NCI-H526 (cell line): ENCODE data around the gene TRAF3IP1.

Source experiments
- DNase-seq, 2 experiments: peaks; one replicate each; lab custom pipeline; 2025; lab: John Stamatoyannopoulos, UW

TRAF3IP1 gene

GRCh38 chr2:238287737-238288649, 32.3 kb upstream of the TRAF3IP1 start, which contains the start of gene PER2:
TSS of gene PER2 (minus strand) at chr2:238288610. CDS start at chr2:238277936, 10,674 bp downstream.
- peak; percentile 46 to 89 for DNase-seq

- peak; percentile 99 to 100 for DNase-seq
Observed at GRCh38 chr2:238288650-238289573, 31.4 kb upstream of the TRAF3IP1 start.

- DNase-seq, result peak in 1 of 2 experiments; percentile 49
Observed at GRCh38 chr2:238289574-238289973, 30.7 kb upstream of the TRAF3IP1 start.

GRCh38 chr2:238290091-238290509, 30.2 kb upstream of the TRAF3IP1 start:
- DNase-seq, result peak; percentile 84 to 92

- no peak for DNase-seq
Observed at GRCh38 chr2:238290715-238291549, 29.4 kb upstream of the TRAF3IP1 start.

GRCh38 chr2:238291550-238292281, 28.6 kb upstream of the TRAF3IP1 start:
- DNase-seq, result no peak

GRCh38 chr2:238294046-238294392, 26.3 kb upstream of the TRAF3IP1 start:
- no peak for DNase-seq

- DNase-seq, result peak in 1 of 2 experiments; percentile 47
Observed at GRCh38 chr2:238294393-238295143, 25.8 kb upstream of the TRAF3IP1 start.

GRCh38 chr2:238295144-238296112, 24.9 kb upstream of the TRAF3IP1 start:
- DNase-seq, result no peak

- DNase-seq, result no peak
Observed at GRCh38 chr2:238296638-238297457, 23.5 kb upstream of the TRAF3IP1 start.

- no peak for DNase-seq
Observed at GRCh38 chr2:238299803-238300202, 20.5 kb upstream of the TRAF3IP1 start.

- no peak for DNase-seq
Observed at GRCh38 chr2:238302087-238302486, 18.2 kb upstream of the TRAF3IP1 start.

GRCh38 chr2:238302751-238303150, 17.6 kb upstream of the TRAF3IP1 start:
- no peak for DNase-seq

- DNase-seq, result no peak
Observed at GRCh38 chr2:238304116-238304515, 16.2 kb upstream of the TRAF3IP1 start.

- no peak for DNase-seq
Observed at GRCh38 chr2:238305092-238305862, 15.0 kb upstream of the TRAF3IP1 start.

- DNase-seq, result no peak
Observed at GRCh38 chr2:238305965-238306671, 14.2 kb upstream of the TRAF3IP1 start.

GRCh38 chr2:238306672-238306998, 13.7 kb upstream of the TRAF3IP1 start:
- DNase-seq, result no peak
